ENCODE measurements around the gene ONECUT3. TPM values are rescaled to one million over a fixed set of nuclear protein-coding genes. Genes with fewer than 3 reads are reported as not detected.

ONECUT3 gene
- total RNA-seq, 1 donor from 2014 or later: 0.09 TPM

DNA sequence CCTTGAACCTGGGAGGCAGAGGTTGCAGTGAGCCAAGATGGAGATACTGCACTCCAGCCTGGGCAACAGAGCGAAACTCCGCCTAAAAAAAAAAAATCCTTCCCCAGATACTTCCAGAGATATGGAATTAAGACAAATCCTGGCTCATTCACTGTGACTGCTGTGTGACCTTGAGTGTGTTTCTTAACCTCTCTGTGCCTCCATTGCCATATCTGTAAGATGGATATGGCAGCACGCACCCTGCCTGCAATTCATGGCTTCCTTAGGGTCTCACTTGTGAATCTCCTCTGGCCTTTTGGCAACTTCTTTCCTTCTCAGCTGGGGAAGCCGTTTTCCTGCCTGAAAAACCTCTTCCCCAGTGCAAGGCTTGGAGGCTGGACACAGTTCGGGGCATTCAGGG is 33.8 kb upstream of the ONECUT3 start:
- Histone ChIP-seq H3F3A (ENCODE audit: low read depth) (no peaks in the 10 kb centered on the region), H3K79me2 (ENCODE audit: low read depth) (no peaks in the 10 kb centered on the region), H3K27me3 (peaks cover 81% of the 10 kb centered on the region), H4K20me1 (ENCODE audit: low read depth) (no peaks in the 10 kb centered on the region), H3K4me3 (no peak overlapping the region), H3K27ac (no peak overlapping the region), H3K4me1 (peaks cover 6% of the 10 kb centered on the region), H3K9me3 (ENCODE audit: low read depth) (no peaks in the 10 kb centered on the region), H3K36me3 (no peaks in the 10 kb centered on the region), H3K4me2 (peak overlapping the region; percentile 93), H3K9ac (no peak overlapping the region), H2AFZ (replicated peaks) (no peak overlapping the region)
- Mint-ChIP-seq H3K27ac (no peak overlapping the region), H3K27me3 (ENCODE audit: insufficient read depth, low read depth) (peaks cover 40% of the 10 kb centered on the region), H3K4me1 (peaks cover 14% of the 10 kb centered on the region), H3K4me3 (peak overlapping the region; percentile 74), H3K36me3 (no peaks in the 10 kb centered on the region), H3K9me3 (peaks cover 4% of the 10 kb centered on the region)
- DNase-seq (ENCODE audit: low spot score): no peak
- TF ChIP-seq EZH2 (IDR thresholded peaks at IDR 0.05) (no peak), EZH2phosphoT487 (IDR thresholded peaks at IDR 0.05) (no peak)
- TF ChIP-seq, protein P1, sequence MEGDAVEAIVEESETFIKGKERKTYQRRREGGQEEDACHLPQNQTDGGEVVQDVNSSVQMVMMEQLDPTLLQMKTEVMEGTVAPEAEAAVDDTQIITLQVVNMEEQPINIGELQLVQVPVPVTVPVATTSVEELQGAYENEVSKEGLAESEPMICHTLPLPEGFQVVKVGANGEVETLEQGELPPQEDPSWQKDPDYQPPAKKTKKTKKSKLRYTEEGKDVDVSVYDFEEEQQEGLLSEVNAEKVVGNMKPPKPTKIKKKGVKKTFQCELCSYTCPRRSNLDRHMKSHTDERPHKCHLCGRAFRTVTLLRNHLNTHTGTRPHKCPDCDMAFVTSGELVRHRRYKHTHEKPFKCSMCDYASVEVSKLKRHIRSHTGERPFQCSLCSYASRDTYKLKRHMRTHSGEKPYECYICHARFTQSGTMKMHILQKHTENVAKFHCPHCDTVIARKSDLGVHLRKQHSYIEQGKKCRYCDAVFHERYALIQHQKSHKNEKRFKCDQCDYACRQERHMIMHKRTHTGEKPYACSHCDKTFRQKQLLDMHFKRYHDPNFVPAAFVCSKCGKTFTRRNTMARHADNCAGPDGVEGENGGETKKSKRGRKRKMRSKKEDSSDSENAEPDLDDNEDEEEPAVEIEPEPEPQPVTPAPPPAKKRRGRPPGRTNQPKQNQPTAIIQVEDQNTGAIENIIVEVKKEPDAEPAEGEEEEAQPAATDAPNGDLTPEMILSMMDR (IDR thresholded peaks at IDR 0.05): no peak

DNA sequence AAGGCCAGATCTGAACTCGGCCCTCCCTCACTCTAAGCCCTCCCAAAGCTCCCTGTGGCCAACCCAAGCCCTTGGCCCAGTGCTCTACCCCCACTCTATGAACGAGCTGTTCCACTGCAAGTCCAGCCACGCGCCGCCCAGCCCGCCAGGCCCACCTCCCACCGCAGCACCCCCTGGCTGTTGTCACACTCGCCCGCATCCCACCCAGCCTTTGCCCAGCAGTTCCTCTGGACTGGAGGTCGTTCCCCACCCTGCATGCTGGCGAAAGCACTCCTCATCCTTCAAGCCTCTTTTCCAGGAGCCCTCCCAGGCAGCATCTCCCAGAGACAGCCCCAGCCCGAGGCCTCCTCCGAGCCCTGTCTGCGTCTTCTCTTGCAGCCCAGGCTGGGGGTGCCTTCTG is 33.1 kb upstream of the ONECUT3 start:
- Histone ChIP-seq H3K4me2 (no peak overlapping the region), H4K20me1 (ENCODE audit: low read depth) (no peaks in the 10 kb centered on the region), H3K36me3 (no peaks in the 10 kb centered on the region), H3F3A (ENCODE audit: low read depth) (peaks cover 6% of the 10 kb centered on the region), H3K27me3 (peaks cover 81% of the 10 kb centered on the region), H3K27ac (no peak overlapping the region), H3K9me3 (ENCODE audit: low read depth) (no peaks in the 10 kb centered on the region), H3K9ac (no peak overlapping the region), H3K4me1 (peaks cover 6% of the 10 kb centered on the region), H3K4me3 (no peak overlapping the region), H2AFZ (replicated peaks) (peak overlapping the region; percentile 5), H3K79me2 (ENCODE audit: low read depth) (no peaks in the 10 kb centered on the region)
- Mint-ChIP-seq H3K36me3 (no peaks in the 10 kb centered on the region), H3K9me3 (peaks cover 4% of the 10 kb centered on the region), H3K27ac (peak overlapping the region; percentile 57), H3K4me3 (peak overlapping the region; percentile 74), H3K4me1 (peaks cover 14% of the 10 kb centered on the region), H3K27me3 (ENCODE audit: insufficient read depth, low read depth) (peaks cover 40% of the 10 kb centered on the region)
- TF ChIP-seq, protein P1 (IDR thresholded peaks at IDR 0.05): no peak
- TF ChIP-seq EZH2 (IDR thresholded peaks at IDR 0.05) (no peak), EZH2phosphoT487 (IDR thresholded peaks at IDR 0.05) (no peak)
- no peak for DNase-seq (ENCODE audit: low spot score)

DNA sequence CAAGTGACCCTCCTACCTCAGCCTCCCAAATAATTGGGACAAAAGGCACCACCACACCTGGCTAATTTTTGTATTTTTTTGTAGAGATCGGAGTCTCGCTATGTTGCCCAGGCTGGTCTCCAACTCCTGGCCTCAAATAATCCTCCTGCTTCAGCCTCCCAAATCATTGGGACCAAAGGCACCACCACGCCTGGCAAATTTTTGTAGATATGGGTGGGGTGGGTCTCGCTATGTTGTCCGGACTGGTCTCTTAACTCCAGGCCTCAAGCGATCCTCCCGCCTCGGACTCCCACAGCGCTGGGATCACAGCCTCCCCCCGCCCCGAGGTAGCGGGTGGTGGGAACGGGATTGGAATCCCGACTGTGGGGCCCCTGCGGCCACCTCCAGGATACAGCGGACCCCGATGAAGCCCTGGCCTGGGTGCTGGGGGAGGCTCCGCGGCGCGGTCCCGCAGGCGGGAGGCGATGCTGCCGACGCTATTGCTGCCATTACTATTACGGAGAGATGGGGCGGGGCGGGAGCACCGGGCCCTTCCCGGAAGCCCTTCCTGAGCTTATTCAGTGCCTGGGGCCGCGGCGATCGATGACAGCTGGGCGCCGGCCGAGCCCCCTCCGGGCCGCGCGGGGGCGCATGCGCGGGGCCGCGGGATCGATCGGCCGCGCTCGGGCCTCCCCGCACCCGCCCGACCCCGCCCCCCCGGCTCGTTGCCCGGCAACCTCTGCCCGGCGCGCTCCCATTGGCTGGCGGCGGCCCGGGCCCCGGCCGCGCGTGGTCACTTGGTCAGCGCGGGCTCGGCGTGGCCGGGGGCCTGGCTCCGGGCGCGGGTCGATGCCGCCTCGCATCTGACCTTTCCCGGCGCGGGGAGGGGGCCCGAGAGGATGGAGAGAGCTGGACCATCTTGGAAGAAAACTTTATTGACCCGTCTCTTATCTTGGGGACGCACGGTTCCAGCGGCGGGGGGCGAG is 27.9 kb upstream of the ONECUT3 start:
- Histone ChIP-seq H3K4me1 (peaks cover 4% of the 10 kb centered on the region), H3K4me2 (peak overlapping the region; percentile 78), H4K20me1 (ENCODE audit: low read depth) (no peaks in the 10 kb centered on the region), H3K27ac (no peak overlapping the region), H3K27me3 (peaks cover 80% of the 10 kb centered on the region), H3K9ac (no peak overlapping the region), H2AFZ (replicated peaks) (peak overlapping the region; percentile 93), H3K36me3 (no peaks in the 10 kb centered on the region), H3F3A (ENCODE audit: low read depth) (peaks cover 17% of the 10 kb centered on the region), H3K9me3 (ENCODE audit: low read depth) (no peaks in the 10 kb centered on the region), H3K79me2 (ENCODE audit: low read depth) (no peaks in the 10 kb centered on the region), H3K4me3 (peak overlapping the region; percentile 51)
- H3K4me3 Mint-ChIP-seq: peak overlapping the region; percentile 84
- H3K27me3 Mint-ChIP-seq (ENCODE audit: insufficient read depth, low read depth): peaks cover 19% of the 10 kb centered on the region
- no peaks in the 10 kb centered on the region for H3K36me3 Mint-ChIP-seq
- DNase-seq (ENCODE audit: low spot score): peak; percentile 94
- TF ChIP-seq, protein P1 (IDR thresholded peaks at IDR 0.05): no peak
- TF ChIP-seq EZH2phosphoT487 (IDR thresholded peaks at IDR 0.05) (no peak), EZH2 (IDR thresholded peaks at IDR 0.05) (peak; percentile 32)
- H3K9me3 Mint-ChIP-seq: no peaks in the 10 kb centered on the region
- H3K27ac Mint-ChIP-seq: no peak overlapping the region
- H3K4me1 Mint-ChIP-seq: peaks cover 8% of the 10 kb centered on the region
